Activated naive CD8-positive, alpha-beta T cell (primary cell): ENCODE measurements around the gene DNAH6.
A peak's percentile ranks its signal among the peaks of the same experiment; 100 is the strongest.
"Not testable (repeated sequence)": the region's sequence is repeated elsewhere in the genome, so short reads cannot be mapped to it uniquely, and the experiment has no call there.

Experiments
- H3K27ac Mint-ChIP-seq: one replicate; pipeline ENCODE4 v1.8.0; 2021; ENCODE audit warnings: mixed read lengths
- H3K27me3 Mint-ChIP-seq: one replicate; pipeline ENCODE4 v1.8.0; 2021; ENCODE audit warnings: mixed read lengths
- H3K36me3 Mint-ChIP-seq: one replicate; pipeline ENCODE4 v1.8.0; 2021; ENCODE audit warnings: mixed read lengths
- H3K4me1 Mint-ChIP-seq: one replicate; pipeline ENCODE4 v1.8.0; 2021; ENCODE audit warnings: low read depth, mixed read lengths
- H3K4me3 Mint-ChIP-seq: one replicate; pipeline ENCODE4 v1.8.0; 2021; ENCODE audit warnings: mild to moderate bottlenecking, mixed read lengths
- H3K9me3 Mint-ChIP-seq: one replicate; pipeline ENCODE4 v1.8.0; 2021; ENCODE audit warnings: low read depth, mixed read lengths

Gene DNAH6

DNA sequence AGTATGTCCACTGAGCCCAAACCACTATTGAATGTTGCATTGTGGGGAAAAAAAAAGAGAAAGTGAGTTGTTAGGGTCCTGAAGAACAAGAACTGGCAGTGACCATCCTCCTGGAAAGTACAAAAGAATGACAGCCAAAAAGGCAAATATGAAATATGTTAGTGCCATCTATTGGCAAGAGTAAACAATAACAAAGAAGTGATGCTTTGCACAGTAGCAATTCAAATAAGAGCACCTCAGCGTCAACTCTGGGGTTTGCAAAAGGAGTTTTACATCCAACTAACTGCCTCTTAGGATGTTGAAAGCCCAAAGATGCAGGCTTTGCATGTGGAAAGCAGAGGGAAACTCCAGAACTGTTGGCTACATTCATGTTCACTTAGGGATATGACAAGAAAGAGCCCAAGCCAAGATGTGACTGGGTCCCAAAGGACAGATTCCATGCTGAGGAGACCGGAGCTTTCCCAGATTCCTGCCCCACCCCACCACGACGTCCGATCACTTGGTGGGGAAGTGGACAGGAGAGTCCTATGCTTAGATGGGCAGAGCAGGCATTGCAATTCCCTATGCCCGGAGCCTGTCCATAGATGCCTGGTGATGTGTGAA, 349.0 kb downstream of the DNAH6 start:
- peaks cover 6% of the 10 kb centered on the region for H3K36me3 Mint-ChIP-seq
- peaks cover 90% of the 10 kb centered on the region for H3K4me1 Mint-ChIP-seq
- no peaks in the 10 kb centered on the region for H3K9me3 Mint-ChIP-seq
- peak overlapping the region; percentile 97 for H3K27ac Mint-ChIP-seq
- H3K27me3 Mint-ChIP-seq, result no peaks in the 10 kb centered on the region
- H3K4me3 Mint-ChIP-seq, result peak overlapping the region; percentile 70

DNA sequence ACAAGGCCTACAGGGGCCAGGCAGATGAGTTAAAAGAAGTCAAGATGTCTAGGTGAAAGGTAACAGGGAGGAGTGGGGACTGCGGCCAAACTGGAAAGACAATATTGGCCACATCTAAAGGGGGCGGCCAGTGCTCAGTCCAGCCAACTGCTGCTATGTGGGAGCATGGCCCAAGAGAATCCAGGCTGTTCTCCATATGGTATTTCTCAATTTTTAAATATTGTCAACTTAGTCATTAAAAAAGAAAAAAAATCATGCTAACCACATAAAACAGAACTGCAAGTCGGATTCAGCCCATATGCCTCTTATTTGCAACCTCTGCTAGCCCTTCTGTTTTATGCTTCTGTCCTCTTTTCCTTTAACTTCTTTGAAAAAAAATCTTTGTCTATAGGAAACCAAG, 349.8 kb downstream of the DNAH6 start:
- H3K36me3 Mint-ChIP-seq, result peaks cover 10% of the 10 kb centered on the region
- peak overlapping the region; percentile 97 for H3K27ac Mint-ChIP-seq
- H3K4me3 Mint-ChIP-seq, result no peak overlapping the region
- no peaks in the 10 kb centered on the region for H3K27me3 Mint-ChIP-seq
- peaks cover 91% of the 10 kb centered on the region for H3K4me1 Mint-ChIP-seq
- H3K9me3 Mint-ChIP-seq, result no peaks in the 10 kb centered on the region

DNA sequence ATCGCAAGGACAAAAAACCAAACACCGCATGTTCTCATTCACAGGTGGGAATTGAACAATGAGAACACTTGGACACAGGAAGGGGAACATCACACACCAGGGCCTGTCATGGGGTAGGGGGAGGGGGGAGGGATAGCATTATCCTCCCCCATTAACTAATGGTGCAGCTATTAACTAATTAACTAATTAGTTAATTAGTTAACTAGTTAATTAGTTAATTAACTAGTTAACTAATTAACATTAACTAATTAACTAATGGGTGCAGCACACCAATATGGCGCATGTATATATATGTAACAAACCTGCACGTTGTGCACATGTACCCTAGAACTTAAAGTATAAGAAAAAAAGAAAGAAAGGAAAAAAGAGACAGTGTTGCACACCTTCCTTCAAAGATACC, 352.0 kb downstream of the DNAH6 start:
- H3K4me1 Mint-ChIP-seq, result peaks cover 84% of the 10 kb centered on the region
- H3K4me3 Mint-ChIP-seq, H3K9me3 Mint-ChIP-seq, H3K27me3 Mint-ChIP-seq: not testable (repeated sequence)
- H3K36me3 Mint-ChIP-seq, result peaks cover 10% of the 10 kb centered on the region
- H3K27ac Mint-ChIP-seq, result peak overlapping the region; percentile 97
